Liver (tissue), 9 donors: ENCODE results near the gene DISC1. TPM values are rescaled to one million over a fixed set of nuclear protein-coding genes. Genes with fewer than 3 reads are reported as not detected.

Source experiments
- DNase-seq: peaks from one replicate; pipeline ENCODE4 v3.0.0-alpha.2; 2017; ENCODE audit warnings: low spot score
- H3K27ac ChIP-seq, 2 donors: one replicate each; pipeline ENCODE4 v1.7.0; 2013; ENCODE audit warnings: inconsistent platforms in 2 of 2, low read length in 2 of 2, control low read depth in 1 of 2, low read depth in 1 of 2, mild to moderate bottlenecking in 1 of 2
- H3K27me3 ChIP-seq, 4 donors: one replicate each; pipeline versions ENCODE4 v1.6.1 to v1.7.0; 2013; ENCODE audit warnings: low read length in 3 of 4, inconsistent platforms in 1 of 4, mild to moderate bottlenecking in 1 of 4, moderate library complexity in 1 of 4; ENCODE audit not compliant: control insufficient read depth in 4 of 4, insufficient read depth in 4 of 4
- H3K36me3 ChIP-seq, 4 donors: one replicate each; pipeline versions ENCODE4 v1.6.1 to v1.7.0; 2013; ENCODE audit warnings: low read length in 3 of 4, mild to moderate bottlenecking in 3 of 4, low read depth in 1 of 4, moderate library complexity in 1 of 4; ENCODE audit not compliant: control insufficient read depth in 4 of 4, insufficient read depth in 3 of 4
- H3K4me1 ChIP-seq, 4 donors: one replicate each; pipeline versions ENCODE4 v1.6.1 to v1.7.0; 2013; ENCODE audit warnings: low read length in 3 of 4, mild to moderate bottlenecking in 3 of 4, moderate library complexity in 1 of 4; ENCODE audit not compliant: control insufficient read depth in 4 of 4, insufficient read depth in 4 of 4
- H3K4me3 ChIP-seq, 3 donors: one replicate each; pipeline versions ENCODE4 v1.6.1 to v1.7.0; 2013; ENCODE audit warnings: low read length in 3 of 3, control low read depth in 1 of 3, low read depth in 1 of 3, mild to moderate bottlenecking in 1 of 3
- H3K9ac ChIP-seq, 2 donors: one replicate each; pipeline ENCODE4 v1.7.0; 2013; ENCODE audit warnings: low read length in 2 of 2, mild to moderate bottlenecking in 2 of 2, moderate library complexity in 2 of 2, control low read depth in 1 of 2, low read depth in 1 of 2
- H3K9me3 ChIP-seq, 4 donors: one replicate each; pipeline versions ENCODE4 v1.6.1 to v1.7.0; 2013; ENCODE audit warnings: low read length in 3 of 4; ENCODE audit not compliant: control insufficient read depth in 4 of 4
- EGR1 ChIP-seq, 2 donors: IDR thresholded peaks; 2 replicates each; pipeline ENCODE4 v1.6.1; 2016 to 2018; ENCODE audit warnings: antibody characterized with exemption in 2 of 2, low read depth in 2 of 2
- FOXA1 ChIP-seq: IDR thresholded peaks from 2 replicates; pipeline ENCODE4 v1.6.1; 2016; ENCODE audit warnings: antibody characterized with exemption
- FOXA2 ChIP-seq: IDR thresholded peaks from 2 replicates; pipeline ENCODE4 v1.6.1; 2016; ENCODE audit warnings: antibody characterized with exemption
- GABPA ChIP-seq, 2 donors: IDR thresholded peaks in 1 of 2; conservative IDR thresholded peaks in 1 of 2; 2 replicates each; pipeline ENCODE4 v1.6.1; 2016; ENCODE audit warnings: antibody characterized with exemption in 2 of 2, mild to moderate bottlenecking in 1 of 2, moderate library complexity in 1 of 2
- HNF4A ChIP-seq, 2 donors: conservative IDR thresholded peaks; 2 replicates each; pipeline ENCODE4 v1.6.1; 2016; ENCODE audit warnings: antibody characterized with exemption in 2 of 2, mild to moderate bottlenecking in 2 of 2
- HNF4G ChIP-seq: IDR thresholded peaks from 2 replicates; pipeline ENCODE4 v1.6.1; 2016; ENCODE audit warnings: antibody characterized with exemption
- JUND ChIP-seq, 2 donors: IDR thresholded peaks; 2 replicates each; pipeline ENCODE4 v1.6.1; 2016; ENCODE audit warnings: antibody characterized with exemption in 2 of 2
- NR2F2 ChIP-seq: IDR thresholded peaks from 2 replicates; pipeline ENCODE4 v1.6.1; 2016; ENCODE audit warnings: antibody characterized with exemption
- RAD21 ChIP-seq, 2 donors: IDR thresholded peaks; 2 replicates each; pipeline ENCODE4 v1.6.1; 2016; ENCODE audit warnings: antibody characterized with exemption in 2 of 2, mild to moderate bottlenecking in 2 of 2
- REST ChIP-seq: IDR thresholded peaks from 2 replicates; pipeline ENCODE4 v1.6.1; 2016; ENCODE audit warnings: antibody characterized with exemption, mild to moderate bottlenecking
- RXRA ChIP-seq, 2 donors: IDR thresholded peaks; 2 replicates each; pipeline ENCODE4 v1.6.1; 2017 to 2018; ENCODE audit warnings: antibody characterized with exemption in 2 of 2, mild to moderate bottlenecking in 1 of 2
- SP1 ChIP-seq: IDR thresholded peaks from 2 replicates; pipeline ENCODE4 v1.6.1; 2018; ENCODE audit warnings: antibody characterized with exemption, mild to moderate bottlenecking
- TAF1 ChIP-seq: conservative IDR thresholded peaks from 2 replicates; pipeline ENCODE4 v1.6.1; 2016; ENCODE audit warnings: antibody characterized with exemption, mild to moderate bottlenecking
- YY1 ChIP-seq: IDR thresholded peaks from 2 replicates; pipeline ENCODE4 v1.6.1; 2016; ENCODE audit warnings: antibody characterized with exemption, mild to moderate bottlenecking
- WGBS: extraction: QIAGEN DNeasy Blood & Tissue Kit; methylation state at CpG from one replicate; pipeline ENCODE4 v1.1.7; 2013; 5-methylcytosine and 5-hydroxymethylcytosine counted together
- polyA plus RNA-seq, 2 donors: library from polyadenylated mRNA; stranded (reverse) in 1 of 2; unstranded in 1 of 2; fragments of 200-250 nt in 1 of 2; fragments of >200 nt in 1 of 2; fragmentation: Nextera tagmentation in 1 of 2; extraction: Ambion mirVana in 1 of 2; gene quantifications; one replicate each; pipeline versions ENCODE4 v1.2.1 to v1.2.3, GENCODE V29; 2013 to 2015
- total RNA-seq, 2 donors: library from RNA; depleted of rRNA; stranded (reverse); fragments of >200 nt; gene quantifications; one replicate each; pipeline ENCODE4 v1.2.3, GENCODE V29; 2014
- TF ChIP-seq, protein P1 (sequence below): IDR thresholded peaks from 2 replicates; pipeline ENCODE4 v1.6.1; 2016; ENCODE audit warnings: antibody characterized with exemption
- TF ChIP-seq, protein P2 (sequence below): fragments of 150-350 bp; IDR thresholded peaks from 2 replicates; pipeline ENCODE4 v1.5.1; 2017; ENCODE audit warnings: improper control_type of control experiment, low read depth, low read length; ENCODE audit not compliant: missing input control
- TF ChIP-seq, protein P3 (sequence below): IDR thresholded peaks from 2 replicates; pipeline ENCODE4 v1.6.1; 2016; ENCODE audit warnings: antibody characterized with exemption
- TF ChIP-seq, protein P4 (sequence below): IDR thresholded peaks from 2 replicates; pipeline ENCODE4 v1.6.1; 2016; ENCODE audit warnings: antibody characterized with exemption
- donor health status: healthy.
- donor health status: healthy.
- donor health status: healthy.
- donor health status: healthy.
- donor health status: healthy.

The DISC1 gene
- total and polyA plus RNA-seq, 4 donors: 0.45 to 6.3 (median 2.3) TPM

DNA sequence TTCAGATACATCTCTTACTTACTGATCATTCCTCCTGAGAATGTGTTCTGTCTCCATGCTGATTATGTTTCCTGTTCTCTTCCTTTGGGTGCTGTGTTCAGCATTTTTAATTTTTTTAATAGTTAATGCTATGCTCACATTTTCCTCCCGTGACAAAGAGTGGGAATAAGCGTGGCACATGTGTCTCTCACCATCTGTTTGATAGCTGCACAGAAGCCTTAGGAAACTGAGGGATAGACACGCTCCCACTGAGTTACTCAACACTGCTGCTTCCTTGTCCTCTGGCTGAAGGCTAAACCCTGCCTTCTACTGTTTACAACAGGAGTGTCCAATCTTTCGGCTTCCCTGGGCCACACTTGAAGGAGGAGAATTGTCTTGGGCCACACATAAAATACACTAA is 264.2 kb downstream of the DISC1 start:
- peaks cover 0 to 3% (median 0%) of the 10 kb centered on the region in 4 donors for H3K9me3 ChIP-seq
- no peaks in the 10 kb centered on the region for H3K27me3 ChIP-seq
- DNase-seq: no peak
- no peaks in the 10 kb centered on the region for H3K4me1 ChIP-seq
- no peak overlapping the region for H3K4me3 ChIP-seq
- TF ChIP-seq SP1: no peak
- TF ChIP-seq YY1: no peak
- TF ChIP-seq, protein P1, sequence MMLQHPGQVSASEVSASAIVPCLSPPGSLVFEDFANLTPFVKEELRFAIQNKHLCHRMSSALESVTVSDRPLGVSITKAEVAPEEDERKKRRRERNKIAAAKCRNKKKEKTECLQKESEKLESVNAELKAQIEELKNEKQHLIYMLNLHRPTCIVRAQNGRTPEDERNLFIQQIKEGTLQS: no peak
- TF ChIP-seq, protein P2, sequence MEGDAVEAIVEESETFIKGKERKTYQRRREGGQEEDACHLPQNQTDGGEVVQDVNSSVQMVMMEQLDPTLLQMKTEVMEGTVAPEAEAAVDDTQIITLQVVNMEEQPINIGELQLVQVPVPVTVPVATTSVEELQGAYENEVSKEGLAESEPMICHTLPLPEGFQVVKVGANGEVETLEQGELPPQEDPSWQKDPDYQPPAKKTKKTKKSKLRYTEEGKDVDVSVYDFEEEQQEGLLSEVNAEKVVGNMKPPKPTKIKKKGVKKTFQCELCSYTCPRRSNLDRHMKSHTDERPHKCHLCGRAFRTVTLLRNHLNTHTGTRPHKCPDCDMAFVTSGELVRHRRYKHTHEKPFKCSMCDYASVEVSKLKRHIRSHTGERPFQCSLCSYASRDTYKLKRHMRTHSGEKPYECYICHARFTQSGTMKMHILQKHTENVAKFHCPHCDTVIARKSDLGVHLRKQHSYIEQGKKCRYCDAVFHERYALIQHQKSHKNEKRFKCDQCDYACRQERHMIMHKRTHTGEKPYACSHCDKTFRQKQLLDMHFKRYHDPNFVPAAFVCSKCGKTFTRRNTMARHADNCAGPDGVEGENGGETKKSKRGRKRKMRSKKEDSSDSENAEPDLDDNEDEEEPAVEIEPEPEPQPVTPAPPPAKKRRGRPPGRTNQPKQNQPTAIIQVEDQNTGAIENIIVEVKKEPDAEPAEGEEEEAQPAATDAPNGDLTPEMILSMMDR: no peak
- TF ChIP-seq JUND (IDR thresholded peaks at IDR 0.05): no peak
- no peak overlapping the region for H3K9ac ChIP-seq
- no peaks in the 10 kb centered on the region for H3K36me3 ChIP-seq
- 87% methylated on average over 4 of the region's 4 CpGs for WGBS
- no peak overlapping the region for H3K27ac ChIP-seq

GRCh38 chr1:231893400-231894102 is 267.0 kb downstream of the DISC1 start:
- Histone ChIP-seq H3K9ac (no peak overlapping the region), H3K27ac (no peak overlapping the region), H3K27me3 (peaks cover 0 to 4% (median 0%) of the 10 kb centered on the region in 4 donors), H3K36me3 (no peaks in the 10 kb centered on the region), H3K4me1 (no peaks in the 10 kb centered on the region), H3K4me3 (no peak overlapping the region), H3K9me3 (peaks cover 0 to 3% (median 0%) of the 10 kb centered on the region in 4 donors)
- WGBS: 86% methylated on average over 7 of the region's 7 CpGs
- no peak for DNase-seq
- no peak for TF ChIP-seq HNF4A (conservative IDR thresholded peaks at IDR 0.05)
- TF ChIP-seq TAF1: no peak
- TF ChIP-seq NR2F2: no peak
- TF ChIP-seq REST: no peak
- no peak for TF ChIP-seq SP1
- TF ChIP-seq EGR1 (IDR thresholded peaks at IDR 0.05; ENCODE audit: low read depth in 2 of 2): no peak
- TF ChIP-seq JUND (IDR thresholded peaks at IDR 0.05): no peak
- TF ChIP-seq, protein P2: no peak
- TF ChIP-seq RAD21 (IDR thresholded peaks at IDR 0.05): no peak
- TF ChIP-seq FOXA2: no peak
- TF ChIP-seq FOXA1: no peak
- no peak for TF ChIP-seq HNF4G
- TF ChIP-seq, protein P3, sequence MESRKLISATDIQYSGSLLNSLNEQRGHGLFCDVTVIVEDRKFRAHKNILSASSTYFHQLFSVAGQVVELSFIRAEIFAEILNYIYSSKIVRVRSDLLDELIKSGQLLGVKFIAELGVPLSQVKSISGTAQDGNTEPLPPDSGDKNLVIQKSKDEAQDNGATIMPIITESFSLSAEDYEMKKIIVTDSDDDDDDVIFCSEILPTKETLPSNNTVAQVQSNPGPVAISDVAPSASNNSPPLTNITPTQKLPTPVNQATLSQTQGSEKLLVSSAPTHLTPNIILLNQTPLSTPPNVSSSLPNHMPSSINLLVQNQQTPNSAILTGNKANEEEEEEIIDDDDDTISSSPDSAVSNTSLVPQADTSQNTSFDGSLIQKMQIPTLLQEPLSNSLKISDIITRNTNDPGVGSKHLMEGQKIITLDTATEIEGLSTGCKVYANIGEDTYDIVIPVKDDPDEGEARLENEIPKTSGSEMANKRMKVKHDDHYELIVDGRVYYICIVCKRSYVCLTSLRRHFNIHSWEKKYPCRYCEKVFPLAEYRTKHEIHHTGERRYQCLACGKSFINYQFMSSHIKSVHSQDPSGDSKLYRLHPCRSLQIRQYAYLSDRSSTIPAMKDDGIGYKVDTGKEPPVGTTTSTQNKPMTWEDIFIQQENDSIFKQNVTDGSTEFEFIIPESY: no peak
- no peak for TF ChIP-seq YY1
- TF ChIP-seq, protein P1: no peak
- TF ChIP-seq RXRA (IDR thresholded peaks at IDR 0.05): no peak
- no peak for TF ChIP-seq GABPA (IDR thresholded peaks at IDR 0.05 in 1 of 2, conservative IDR thresholded peaks at IDR 0.05 in 1 of 2)
- TF ChIP-seq, protein P4, sequence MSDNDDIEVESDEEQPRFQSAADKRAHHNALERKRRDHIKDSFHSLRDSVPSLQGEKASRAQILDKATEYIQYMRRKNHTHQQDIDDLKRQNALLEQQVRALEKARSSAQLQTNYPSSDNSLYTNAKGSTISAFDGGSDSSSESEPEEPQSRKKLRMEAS: no peak
